SKM-1 (cell line): ENCODE data around the gene NT5C1B.

ENCODE experiments used
- DNase-seq: peaks from one replicate; lab custom pipeline; 2025; ENCODE audit not compliant: unreplicated experiment; lab: John Stamatoyannopoulos, UW

NT5C1B gene

GRCh38 chr2:18552351-18553077, 36.9 kb downstream of the NT5C1B start:
- DNase-seq: no peak

GRCh38 chr2:18551623-18552022, 37.7 kb downstream of the NT5C1B start:
- DNase-seq: no peak

GRCh38 chr2:18551169-18551568, 38.2 kb downstream of the NT5C1B start:
- DNase-seq: no peak

DNA sequence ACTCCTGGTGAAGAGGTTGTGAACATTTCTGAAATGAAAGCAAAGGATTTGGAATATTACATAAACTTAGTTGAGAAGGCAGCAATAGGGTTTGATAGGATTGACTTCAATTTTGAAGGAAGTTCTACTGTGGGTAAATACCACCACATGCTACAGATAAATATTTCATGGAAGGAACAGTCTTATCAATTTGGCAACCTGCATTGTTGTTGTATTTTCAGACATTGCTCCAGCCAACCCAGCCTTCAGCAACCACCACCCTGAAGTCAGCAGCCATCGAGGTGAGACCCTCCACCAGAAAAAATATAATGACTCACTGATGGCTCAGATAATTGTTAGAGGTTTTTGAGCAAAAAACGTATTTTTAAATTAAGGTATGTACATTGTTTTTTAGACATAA, 38.9 kb downstream of the NT5C1B start:
- DNase-seq: no peak

GRCh38 chr2:18549083-18549482, 40.3 kb downstream of the NT5C1B start:
- no peak for DNase-seq

DNA sequence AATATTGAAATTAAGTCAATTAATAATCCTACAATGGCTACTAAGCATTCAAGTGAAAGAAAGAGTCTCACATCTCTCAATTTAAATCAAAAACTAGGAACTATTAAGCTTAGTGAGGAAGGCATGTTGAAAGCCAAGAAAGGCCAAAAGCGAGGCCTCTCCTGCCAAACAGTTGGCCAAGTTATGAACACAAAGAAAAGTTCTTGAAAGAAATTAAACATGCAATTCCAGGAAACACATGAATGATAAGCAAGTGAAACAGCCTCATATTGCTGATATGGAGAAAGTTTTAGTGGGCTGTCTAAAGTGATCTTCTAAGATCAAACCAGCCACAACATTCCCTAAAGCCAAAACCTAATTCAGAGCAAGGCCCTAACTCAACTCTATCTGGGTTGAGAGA, 40.7 kb downstream of the NT5C1B start:
- DNase-seq: no peak

GRCh38 chr2:18546567-18546966, 42.8 kb downstream of the NT5C1B start:
- DNase-seq: no peak

GRCh38 chr2:18545384-18545783, 44.0 kb downstream of the NT5C1B start:
- no peak for DNase-seq

DNA sequence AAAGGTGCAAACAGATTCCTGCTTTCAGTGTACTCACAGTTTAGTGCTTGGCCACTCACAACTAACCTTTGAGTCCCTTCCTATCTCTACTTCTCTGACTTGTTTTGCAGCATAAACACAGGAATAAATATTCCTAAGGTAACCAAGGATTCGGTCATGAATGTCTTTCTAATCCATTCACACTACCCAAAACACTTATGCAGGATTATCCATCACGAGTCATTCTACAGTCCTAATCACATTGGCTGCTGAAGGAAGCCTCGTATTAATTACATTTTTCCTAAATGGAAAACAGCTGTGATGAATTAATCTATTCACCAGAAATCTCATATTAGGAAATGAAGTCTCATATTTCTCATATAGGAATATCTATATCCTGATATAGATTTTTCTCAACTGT, 45.2 kb downstream of the NT5C1B start:
- DNase-seq: no peak

GRCh38 chr2:18540872-18541271, 48.5 kb downstream of the NT5C1B start:
- no peak for DNase-seq

DNA sequence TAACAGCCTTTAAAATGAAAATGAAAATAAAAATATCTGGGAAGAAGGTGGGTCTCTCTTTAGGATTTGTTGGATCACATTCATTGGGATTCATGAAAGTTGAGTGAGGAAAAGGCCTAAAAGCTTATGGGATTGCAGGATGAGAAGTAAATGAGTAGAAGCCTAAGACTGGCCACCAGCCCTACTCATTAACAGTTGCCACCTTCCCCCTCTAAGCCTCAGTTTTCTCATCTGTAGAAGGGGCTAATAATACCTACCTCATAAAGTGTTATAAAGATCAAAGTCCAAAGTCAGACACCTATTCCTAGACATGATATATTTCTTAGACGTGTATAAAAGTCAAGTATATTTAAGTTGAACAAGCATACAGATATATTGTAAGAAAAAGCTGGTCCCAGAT, 52.7 kb downstream of the NT5C1B start:
- DNase-seq: no peak

DNA sequence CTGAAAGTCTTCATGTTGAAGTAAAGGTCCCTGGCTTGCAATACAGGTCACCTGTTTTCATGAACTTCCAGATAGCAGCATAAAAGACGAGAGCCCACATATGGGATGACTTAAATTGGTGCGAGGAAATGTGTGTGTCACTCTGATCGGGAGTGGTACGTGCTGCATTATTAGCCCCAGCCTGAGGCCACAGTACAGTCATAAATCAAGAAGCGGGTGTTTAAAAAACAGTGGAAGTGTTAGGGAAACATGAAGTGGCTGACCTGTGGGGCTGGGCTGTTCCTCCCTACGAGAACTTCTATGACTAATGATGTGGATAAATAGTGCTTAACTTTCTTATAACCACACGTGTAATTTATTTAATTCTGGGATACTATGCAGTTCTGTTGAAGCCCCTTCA, 53.3 kb downstream of the NT5C1B start:
- DNase-seq: no peak

- DNase-seq: no peak
These were observed 58.2 kb downstream of the NT5C1B start for GRCh38 chr2:18531194-18531593.

- no peak for DNase-seq
These were observed 61.5 kb downstream of the NT5C1B start for GRCh38 chr2:18527822-18528221.

DNA sequence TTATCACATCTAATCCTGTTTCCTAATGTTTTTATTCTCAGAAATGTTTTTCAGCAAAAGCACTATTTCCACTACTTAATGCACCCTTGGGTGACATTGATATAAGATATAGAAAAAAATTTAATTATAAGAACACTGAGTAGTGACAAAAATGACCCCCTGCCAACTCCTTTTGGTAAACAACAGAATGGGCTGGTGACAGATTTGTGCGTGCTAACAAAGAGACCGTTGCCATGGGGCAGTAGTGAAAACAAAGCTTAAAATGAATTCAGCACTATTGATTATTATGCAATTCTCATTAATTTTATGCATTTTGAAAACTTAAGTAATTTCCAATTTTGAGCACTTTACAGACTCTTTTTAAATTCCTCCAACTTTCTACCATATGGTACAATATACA, 62.0 kb downstream of the NT5C1B start:
- DNase-seq: no peak

- DNase-seq: no peak
These were observed 62.9 kb downstream of the NT5C1B start for GRCh38 chr2:18526429-18526828.

- DNase-seq: no peak
These were observed 63.5 kb downstream of the NT5C1B start for GRCh38 chr2:18525852-18526251.

- no peak for DNase-seq
These were observed 64.1 kb downstream of the NT5C1B start for GRCh38 chr2:18525236-18525635.

- no peak for DNase-seq
These were observed 66.8 kb downstream of the NT5C1B start for GRCh38 chr2:18522484-18523146.

- no peak for DNase-seq
These were observed 68.6 kb downstream of the NT5C1B start for GRCh38 chr2:18520451-18521425.

GRCh38 chr2:18519914-18520450, 69.4 kb downstream of the NT5C1B start:
- no peak for DNase-seq
